Mesenchymal stem cell (in vitro differentiated cells and primary cell): ENCODE results near the gene FREM1.

Experiments
- DNase-seq: peaks from one replicate; pipeline ENCODE4 v3.0.0-alpha.2; 2013
- H2AFZ ChIP-seq: one replicate; pipeline ENCODE4 v1.6.1; 2013; ENCODE audit warnings: low read depth, mild to moderate bottlenecking, control low read depth, inconsistent platforms, low read length, moderate library complexity
- H2AK5ac ChIP-seq: 2 replicates; pipeline ENCODE4 v1.6.1; 2013; ENCODE audit warnings: low read length, moderate library complexity, mild to moderate bottlenecking, inconsistent platforms; ENCODE audit not compliant: severe bottlenecking
- H2BK120ac ChIP-seq: one replicate; pipeline ENCODE4 v1.6.1; 2013; ENCODE audit warnings: low read depth, mild to moderate bottlenecking, inconsistent platforms, low read length, moderate library complexity
- H2BK12ac ChIP-seq, 2 experiments: one replicate each; pipeline ENCODE4 v1.6.1; 2013; ENCODE audit warnings: inconsistent platforms in 2 of 2, low read length in 2 of 2, mild to moderate bottlenecking in 2 of 2, moderate library complexity in 2 of 2, control low read depth in 1 of 2
- H2BK15ac ChIP-seq: one replicate; pipeline ENCODE4 v1.6.1; 2013; ENCODE audit warnings: mild to moderate bottlenecking, low read depth, inconsistent platforms; ENCODE audit not compliant: poor library complexity, severe bottlenecking
- H2BK5ac ChIP-seq: 2 replicates; pipeline ENCODE4 v1.6.1; 2013; ENCODE audit warnings: low read depth, mild to moderate bottlenecking, low read length, control low read depth, inconsistent platforms; ENCODE audit not compliant: poor library complexity, severe bottlenecking
- H3K14ac ChIP-seq, 2 experiments: one replicate each; pipeline ENCODE4 v1.6.1; 2013; ENCODE audit warnings: inconsistent platforms in 2 of 2, low read length in 2 of 2, control low read depth in 1 of 2, mild to moderate bottlenecking in 1 of 2, moderate library complexity in 1 of 2
- H3K18ac ChIP-seq, 2 experiments: one replicate each; pipeline ENCODE4 v1.6.1; 2013; ENCODE audit warnings: inconsistent platforms in 2 of 2, low read length in 2 of 2, control low read depth in 1 of 2, low read depth in 1 of 2, mild to moderate bottlenecking in 1 of 2
- H3K23ac ChIP-seq, 2 experiments: one replicate each; pipeline ENCODE4 v1.6.1; 2013; ENCODE audit warnings: inconsistent platforms in 2 of 2, low read length in 2 of 2, mild to moderate bottlenecking in 2 of 2, moderate library complexity in 2 of 2, control low read depth in 1 of 2
- H3K27ac ChIP-seq: 2 replicates; pipeline ENCODE4 v1.5.1; 2013; ENCODE audit warnings: mild to moderate bottlenecking, moderate library complexity, low read length, control low read depth, inconsistent platforms; ENCODE audit not compliant: poor library complexity, severe bottlenecking
- H3K27me3 ChIP-seq, 2 experiments: 2 replicates each; pipeline versions ENCODE4 v1.6.1 to v1.7.0; 2013; ENCODE audit warnings: low read length in 2 of 2, mild to moderate bottlenecking in 2 of 2, moderate library complexity in 2 of 2, control low read depth in 1 of 2, inconsistent platforms in 1 of 2; ENCODE audit not compliant: control insufficient read depth in 1 of 2, insufficient read depth in 1 of 2
- H3K36me3 ChIP-seq, 2 experiments: 2 replicates each; pipeline versions ENCODE4 v1.6.1 to v1.7.0; 2013; ENCODE audit warnings: low read length in 2 of 2, control low read depth in 1 of 2, inconsistent platforms in 1 of 2, low read depth in 1 of 2, mild to moderate bottlenecking in 1 of 2; ENCODE audit not compliant: insufficient read depth in 2 of 2, control insufficient read depth in 1 of 2
- H3K4ac ChIP-seq, 2 experiments: one replicate each; pipeline ENCODE4 v1.6.1; 2013; ENCODE audit warnings: inconsistent platforms in 2 of 2, low read length in 2 of 2, mild to moderate bottlenecking in 2 of 2, moderate library complexity in 2 of 2, control low read depth in 1 of 2, low read depth in 1 of 2
- H3K4me1 ChIP-seq: 2 replicates; pipeline ENCODE4 v1.6.1; 2013; ENCODE audit warnings: low read depth, low read length, control low read depth; ENCODE audit not compliant: control insufficient read depth, insufficient read depth
- H3K4me2 ChIP-seq: 2 replicates; pipeline ENCODE4 v1.6.1; 2013; ENCODE audit warnings: low read length, mild to moderate bottlenecking, inconsistent platforms; ENCODE audit not compliant: poor library complexity, severe bottlenecking
- H3K4me3 ChIP-seq, 2 experiments: 2 replicates each; pipeline versions ENCODE4 v1.5.1 to v1.7.0; 2013; ENCODE audit warnings: low read length in 2 of 2, mild to moderate bottlenecking in 2 of 2, control low read depth in 1 of 2, low read depth in 1 of 2; ENCODE audit not compliant: insufficient read depth in 1 of 2
- H3K79me1 ChIP-seq: replicated peaks from 2 replicates; pipeline ENCODE4 v1.6.1; 2013; ENCODE audit warnings: mild to moderate bottlenecking, control low read depth, low read length, inconsistent platforms; ENCODE audit not compliant: poor library complexity, severe bottlenecking
- H3K9ac ChIP-seq: 2 replicates; pipeline ENCODE4 v1.7.0; 2013; ENCODE audit warnings: mild to moderate bottlenecking, low read length, moderate library complexity
- H3K9me3 ChIP-seq: 2 replicates; pipeline ENCODE4 v1.7.0; 2013; ENCODE audit warnings: mild to moderate bottlenecking, low read length; ENCODE audit not compliant: control insufficient read depth
- H4K8ac ChIP-seq: one replicate; pipeline ENCODE4 v1.6.1; 2013; ENCODE audit warnings: inconsistent platforms, mild to moderate bottlenecking, low read length, moderate library complexity
- H4K91ac ChIP-seq: one replicate; pipeline ENCODE4 v1.6.1; 2013; ENCODE audit warnings: mild to moderate bottlenecking, low read length, inconsistent platforms
- WGBS: methylation state at CpG from one replicate; pipeline ENCODE4 v1.1.7; 2013; ENCODE audit warnings: mixed read lengths; 5-methylcytosine and 5-hydroxymethylcytosine counted together

Gene FREM1

GRCh38 chr9:14911046-14911445 is 818 bp upstream of the FREM1 start:
- H3K9ac ChIP-seq: no peak overlapping the region
- no peak overlapping the region for H2BK120ac ChIP-seq
- no peak overlapping the region for H3K23ac ChIP-seq
- no peak for DNase-seq
- no peaks in the 10 kb centered on the region for H3K27me3 ChIP-seq
- H3K14ac ChIP-seq: no peak overlapping the region
- H3K4me1 ChIP-seq: peaks cover 7% of the 10 kb centered on the region
- no peaks in the 10 kb centered on the region for H3K79me1 ChIP-seq
- H3K4me3 ChIP-seq: no peak overlapping the region
- no peak overlapping the region for H2AFZ ChIP-seq
- no peak overlapping the region for H4K8ac ChIP-seq
- H2AK5ac ChIP-seq: no peak overlapping the region
- WGBS: 100% methylated on average over 1 of the region's 2 CpGs
- no peaks in the 10 kb centered on the region for H3K36me3 ChIP-seq
- H2BK15ac ChIP-seq: no peak overlapping the region
- no peak overlapping the region for H2BK12ac ChIP-seq
- no peak overlapping the region for H3K18ac ChIP-seq
- H3K9me3 ChIP-seq: no peaks in the 10 kb centered on the region
- H3K27ac ChIP-seq: no peak overlapping the region
- no peak overlapping the region for H4K91ac ChIP-seq
- H2BK5ac ChIP-seq: no peak overlapping the region
- H3K4me2 ChIP-seq: no peak overlapping the region
- H3K4ac ChIP-seq: no peak overlapping the region

- H3K4me1 ChIP-seq: peaks cover 7% of the 10 kb centered on the region
- no peak overlapping the region for H4K91ac ChIP-seq
- H3K9ac ChIP-seq: peak overlapping the region; percentile 60
- no peak overlapping the region for H3K18ac ChIP-seq
- no peak overlapping the region for H3K4ac ChIP-seq
- no peak for DNase-seq
- no peaks in the 10 kb centered on the region for H3K79me1 ChIP-seq
- H3K4me3 ChIP-seq: peak overlapping the region in 1 of 2 experiments; percentile 75
- H3K36me3 ChIP-seq: no peaks in the 10 kb centered on the region
- H3K14ac ChIP-seq: no peak overlapping the region
- H2BK15ac ChIP-seq: no peak overlapping the region
- H3K27me3 ChIP-seq: no peaks in the 10 kb centered on the region
- no peak overlapping the region for H3K4me2 ChIP-seq
- no peak overlapping the region for H2AK5ac ChIP-seq
- no peak overlapping the region for H4K8ac ChIP-seq
- H2BK12ac ChIP-seq: no peak overlapping the region
- H3K9me3 ChIP-seq: no peaks in the 10 kb centered on the region
- H3K23ac ChIP-seq: no peak overlapping the region
- 19% methylated on average over 2 of the region's 2 CpGs for WGBS
- no peak overlapping the region for H2AFZ ChIP-seq
- no peak overlapping the region for H3K27ac ChIP-seq
- H2BK120ac ChIP-seq: no peak overlapping the region
- H2BK5ac ChIP-seq: no peak overlapping the region
Observed at GRCh38 chr9:14909601-14909960, 647 bp downstream of the FREM1 start.

- no peak overlapping the region for H3K9ac ChIP-seq
- H3K23ac ChIP-seq: no peak overlapping the region
- no peak overlapping the region for H4K8ac ChIP-seq
Observed at GRCh38 chr9:14909181-14909580, 1.0 kb downstream of the FREM1 start.

GRCh38 chr9:14908295-14909180 is 1.7 kb downstream of the FREM1 start:
- H3K79me1 ChIP-seq: no peaks in the 10 kb centered on the region
- H2AK5ac ChIP-seq: no peak overlapping the region
- H3K36me3 ChIP-seq: no peaks in the 10 kb centered on the region
- 48% methylated on average over 5 of the region's 5 CpGs for WGBS
- H3K23ac ChIP-seq: no peak overlapping the region
- no peak overlapping the region for H3K4me3 ChIP-seq
- DNase-seq: no peak
- no peaks in the 10 kb centered on the region for H3K27me3 ChIP-seq
- no peak overlapping the region for H3K4me2 ChIP-seq
- H3K27ac ChIP-seq: peak overlapping the region; percentile 10
- peak overlapping the region in 1 of 2 experiments; percentile 83 for H2BK12ac ChIP-seq
- H2BK120ac ChIP-seq: no peak overlapping the region
- no peak overlapping the region for H3K18ac ChIP-seq
- H2AFZ ChIP-seq: peak overlapping the region; percentile 15
- no peak overlapping the region for H3K9ac ChIP-seq
- H2BK15ac ChIP-seq: no peak overlapping the region
- H3K4me1 ChIP-seq: peaks cover 7% of the 10 kb centered on the region
- no peak overlapping the region for H3K14ac ChIP-seq
- no peak overlapping the region for H2BK5ac ChIP-seq
- no peak overlapping the region for H4K91ac ChIP-seq
- H3K9me3 ChIP-seq: no peaks in the 10 kb centered on the region
- no peak overlapping the region for H3K4ac ChIP-seq
- no peak overlapping the region for H4K8ac ChIP-seq

More at GRCh38 chr9:14909181-14909580, 1.0 kb downstream of the FREM1 start:
- no peak overlapping the region for H2AFZ ChIP-seq
- no peak overlapping the region for H2BK15ac ChIP-seq
- no peak overlapping the region for H4K91ac ChIP-seq
- H2BK12ac ChIP-seq: no peak overlapping the region
- H3K4me2 ChIP-seq: no peak overlapping the region
- H3K4me3 ChIP-seq: no peak overlapping the region
- peaks cover 7% of the 10 kb centered on the region for H3K4me1 ChIP-seq
- no peak overlapping the region for H2BK5ac ChIP-seq
- no peaks in the 10 kb centered on the region for H3K36me3 ChIP-seq
- no peak overlapping the region for H2AK5ac ChIP-seq
- H3K14ac ChIP-seq: no peak overlapping the region
- no peak overlapping the region for H3K18ac ChIP-seq
- DNase-seq: no peak
- H3K9me3 ChIP-seq: no peaks in the 10 kb centered on the region
- H3K79me1 ChIP-seq: no peaks in the 10 kb centered on the region
- H3K4ac ChIP-seq: no peak overlapping the region
- H3K27me3 ChIP-seq: no peaks in the 10 kb centered on the region
- no peak overlapping the region for H2BK120ac ChIP-seq
- no peak overlapping the region for H3K27ac ChIP-seq
